NCI-H2227 (cell line): Measurements from ENCODE around the gene FAM3B.
A peak's percentile ranks its signal among the peaks of the same experiment; 100 is the strongest.

Experiments
- DNase-seq: peaks from one replicate; lab custom pipeline; 2025; ENCODE audit not compliant: unreplicated experiment; lab: John Stamatoyannopoulos, UW

FAM3B gene

GRCh38 chr21:41318218-41318617 lies 1.6 kb downstream of the FAM3B start:
- no peak for DNase-seq

- DNase-seq = no peak
These were observed 2.7 kb downstream of the FAM3B start for GRCh38 chr21:41319273-41319672.

- DNase-seq = no peak
These were observed 4.8 kb downstream of the FAM3B start for GRCh38 chr21:41321211-41321907.

GRCh38 chr21:41321908-41322495 lies 5.4 kb downstream of the FAM3B start:
- DNase-seq = no peak

GRCh38 chr21:41322496-41323382 lies 6.1 kb downstream of the FAM3B start:
- no peak for DNase-seq

- DNase-seq = no peak
These were observed 8.7 kb downstream of the FAM3B start for GRCh38 chr21:41325138-41325912.

GRCh38 chr21:41326414-41327080 lies 9.9 kb downstream of the FAM3B start:
- no peak for DNase-seq

- no peak for DNase-seq
These were observed 11.2 kb downstream of the FAM3B start for GRCh38 chr21:41327753-41328152.

GRCh38 chr21:41328660-41329607 lies 12.3 kb downstream of the FAM3B start:
- no peak for DNase-seq

- no peak for DNase-seq
These were observed 17.2 kb downstream of the FAM3B start for GRCh38 chr21:41333752-41334151.

GRCh38 chr21:41337515-41337914 lies 20.9 kb downstream of the FAM3B start:
- no peak for DNase-seq

GRCh38 chr21:41338455-41338854 lies 21.9 kb downstream of the FAM3B start:
- DNase-seq = peak; percentile 3

GRCh38 chr21:41342035-41342434 lies 25.4 kb downstream of the FAM3B start:
- DNase-seq = no peak

- no peak for DNase-seq
These were observed 27.5 kb downstream of the FAM3B start for GRCh38 chr21:41344146-41344545.

- no peak for DNase-seq
These were observed 28.8 kb downstream of the FAM3B start for GRCh38 chr21:41345356-41345755.

- DNase-seq = no peak
These were observed 29.5 kb downstream of the FAM3B start for GRCh38 chr21:41345934-41346685.

- no peak for DNase-seq
These were observed 30.2 kb downstream of the FAM3B start for GRCh38 chr21:41346758-41347157.

GRCh38 chr21:41348434-41348833 lies 31.8 kb downstream of the FAM3B start:
- DNase-seq = no peak

- no peak for DNase-seq
These were observed 32.5 kb downstream of the FAM3B start for GRCh38 chr21:41349126-41349525.
